HG03439 (cell line): ENCODE measurements around the gene VKORC1L1.
"Not testable (repeated sequence)": the region's sequence is repeated elsewhere in the genome, so short reads cannot be mapped to it uniquely, and the experiment has no call there.

ENCODE experiments used
- ATAC-seq: cut with Tn5 transposase; IDR thresholded peaks from one replicate; pipeline ENCODE4 v1.9.1; 2021; ENCODE audit warnings: mild to moderate bottlenecking, moderate library complexity; ENCODE audit not compliant: unreplicated experiment

Gene VKORC1L1

GRCh38 chr7:65872776-65873581 is at the start of gene VKORC1L1:
TSS of gene VKORC1L1 (plus strand) at chr7:65873074. CDS start at chr7:65873372, 298 bp downstream.
- peak; percentile 83 for ATAC-seq

DNA sequence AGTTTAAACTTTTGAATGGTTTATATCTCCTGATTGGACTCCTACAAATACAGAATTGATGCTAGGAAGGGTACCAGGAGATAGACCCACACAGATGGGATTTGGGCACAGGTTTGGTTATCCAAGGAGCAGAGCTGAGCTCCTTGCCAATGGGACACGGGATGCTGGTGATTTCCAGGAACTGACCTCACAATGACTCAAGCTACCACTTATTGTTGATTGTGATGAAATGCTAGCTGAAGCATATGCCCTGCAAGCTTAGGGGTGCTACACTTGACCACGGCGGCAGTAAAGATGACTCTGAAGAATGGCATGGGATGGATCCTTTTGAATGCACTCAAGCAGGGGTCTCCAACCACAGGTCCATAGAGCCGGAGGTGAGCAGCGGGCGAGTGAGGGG is 45.5 kb upstream of the VKORC1L1 start:
- ATAC-seq, result no peak

- no peak for ATAC-seq
Observed at GRCh38 chr7:65832281-65832680, 40.6 kb upstream of the VKORC1L1 start.

DNA sequence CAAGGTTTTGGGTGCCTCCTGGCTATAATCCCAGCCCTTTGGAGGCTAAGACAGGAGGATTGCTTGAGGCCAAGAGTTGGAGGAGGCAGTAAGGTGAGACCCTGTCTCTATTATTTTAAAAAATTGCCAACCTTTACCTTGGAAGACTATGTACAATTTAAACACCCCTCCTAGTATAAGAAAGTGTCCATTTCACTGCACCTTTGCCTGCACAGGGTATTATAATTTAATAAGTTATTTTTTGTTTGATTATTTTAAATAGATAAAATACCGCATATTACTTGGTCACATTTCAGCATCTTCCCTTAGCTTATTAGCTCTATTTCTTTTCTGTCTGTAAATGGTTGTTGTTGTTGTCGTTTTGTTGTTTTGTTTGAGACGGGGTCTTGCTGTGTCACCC is 36.2 kb upstream of the VKORC1L1 start:
- ATAC-seq, result not testable (repeated sequence)

GRCh38 chr7:65837541-65837956 is 35.3 kb upstream of the VKORC1L1 start:
- ATAC-seq, result not testable (repeated sequence)

GRCh38 chr7:65839846-65840245 is 33.0 kb upstream of the VKORC1L1 start:
- no peak for ATAC-seq

- ATAC-seq, result no peak
Observed at GRCh38 chr7:65840446-65840845, 32.4 kb upstream of the VKORC1L1 start.

- ATAC-seq, result not testable (repeated sequence)
Observed at GRCh38 chr7:65843616-65844015, 29.3 kb upstream of the VKORC1L1 start.

GRCh38 chr7:65846008-65846570 is 26.8 kb upstream of the VKORC1L1 start:
- ATAC-seq, result no peak

- not testable (repeated sequence) for ATAC-seq
Observed at GRCh38 chr7:65853426-65853825, 19.4 kb upstream of the VKORC1L1 start.

DNA sequence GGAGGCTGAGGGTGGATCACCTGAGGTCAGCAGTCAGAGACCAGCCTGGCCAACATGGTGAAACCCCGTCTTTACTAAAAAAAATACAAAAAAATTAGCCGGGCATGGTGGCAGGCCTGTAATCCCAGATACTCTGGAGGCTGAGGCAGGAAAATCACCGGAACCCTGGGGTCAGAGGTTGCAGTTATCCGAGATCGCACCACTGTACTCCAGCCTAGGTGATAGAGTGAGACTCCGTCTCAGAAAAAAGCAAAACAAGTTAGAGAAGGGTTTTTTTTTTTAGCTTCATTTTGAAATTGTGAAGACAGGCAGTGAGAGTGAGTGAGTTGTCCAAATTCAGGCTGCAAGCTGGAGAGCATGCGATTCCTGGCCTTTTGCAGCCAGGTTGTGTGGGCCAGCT is 19.0 kb upstream of the VKORC1L1 start:
- ATAC-seq, result not testable (repeated sequence)

GRCh38 chr7:65857321-65857894 is 15.5 kb upstream of the VKORC1L1 start:
- not testable (repeated sequence) for ATAC-seq

DNA sequence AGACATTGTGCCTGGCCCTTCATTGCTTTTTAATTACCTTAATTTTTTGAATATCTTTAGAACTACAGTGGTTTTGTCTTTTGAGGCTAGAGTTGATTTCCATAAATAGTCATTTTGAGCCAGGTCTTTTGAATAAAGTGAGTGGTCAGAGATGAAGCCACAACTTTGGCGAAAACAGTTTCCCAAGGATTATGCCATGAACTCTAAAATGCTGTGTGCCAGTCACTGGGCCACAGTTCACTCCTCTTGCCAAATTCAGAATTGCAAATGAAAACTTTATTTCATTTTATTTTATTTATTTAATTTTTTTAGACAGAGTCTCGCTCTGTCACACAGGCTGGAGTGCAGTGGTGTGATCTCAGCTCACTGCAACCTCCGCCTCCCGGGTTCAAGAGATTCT is 14.2 kb upstream of the VKORC1L1 start:
- ATAC-seq, result not testable (repeated sequence)

DNA sequence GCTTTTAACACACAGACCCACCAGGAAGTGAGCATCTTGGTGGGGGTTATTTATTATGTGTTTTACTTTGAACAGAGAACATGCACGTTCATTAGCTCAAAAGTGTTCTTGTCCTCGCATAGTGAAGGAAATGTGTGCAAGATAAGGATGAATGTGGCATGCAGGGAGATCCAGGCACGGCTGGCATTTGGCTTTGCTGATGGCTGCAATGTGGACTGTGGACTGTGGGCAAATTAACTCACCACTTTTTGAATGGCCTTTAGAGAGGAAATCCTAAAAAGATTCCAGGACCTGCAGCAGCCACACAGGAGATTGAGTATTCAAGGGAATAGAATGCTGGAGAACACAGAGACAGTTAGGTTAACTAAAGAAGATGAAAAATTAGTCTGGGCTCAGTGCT is 6.6 kb upstream of the VKORC1L1 start:
- ATAC-seq, result not testable (repeated sequence)

DNA sequence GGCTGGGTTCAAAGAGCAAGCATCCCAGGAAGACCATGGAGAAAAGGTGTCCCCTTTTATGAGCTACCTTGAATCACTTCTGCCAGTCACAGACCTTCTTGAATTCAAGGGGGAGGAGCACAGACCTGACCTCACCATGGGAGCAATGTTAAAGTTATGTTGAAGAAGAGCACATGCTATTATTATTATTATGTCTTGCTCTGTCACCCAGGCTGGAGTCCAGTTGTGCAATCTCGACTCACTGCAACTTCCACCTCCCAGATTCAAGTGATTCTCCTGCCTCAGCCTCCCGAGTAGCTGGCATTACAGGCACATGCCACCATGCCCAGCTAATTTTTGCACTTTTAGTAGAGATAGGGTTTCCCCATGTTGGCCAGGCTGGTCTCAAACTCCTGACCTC is 5.2 kb upstream of the VKORC1L1 start:
- not testable (repeated sequence) for ATAC-seq

DNA sequence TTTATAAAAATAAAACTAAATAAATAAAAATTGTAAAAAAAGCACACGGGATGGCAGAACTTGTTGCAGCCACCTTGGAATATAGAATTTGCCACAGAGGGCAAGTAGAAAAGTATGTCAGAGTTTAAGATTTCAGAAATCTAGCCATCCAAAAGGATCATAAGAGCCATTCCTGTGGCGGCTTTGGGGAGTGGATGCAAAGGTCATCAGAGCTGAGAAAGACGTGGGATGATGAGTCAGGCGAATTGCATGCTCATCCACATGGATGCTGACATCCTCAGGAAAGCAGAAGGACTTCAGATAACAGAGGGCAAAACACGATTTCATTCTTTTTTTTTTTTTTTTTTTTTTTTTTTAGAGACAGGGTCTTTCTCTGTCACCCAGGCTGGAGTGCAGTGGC is 3.6 kb upstream of the VKORC1L1 start:
- ATAC-seq, result not testable (repeated sequence)

DNA sequence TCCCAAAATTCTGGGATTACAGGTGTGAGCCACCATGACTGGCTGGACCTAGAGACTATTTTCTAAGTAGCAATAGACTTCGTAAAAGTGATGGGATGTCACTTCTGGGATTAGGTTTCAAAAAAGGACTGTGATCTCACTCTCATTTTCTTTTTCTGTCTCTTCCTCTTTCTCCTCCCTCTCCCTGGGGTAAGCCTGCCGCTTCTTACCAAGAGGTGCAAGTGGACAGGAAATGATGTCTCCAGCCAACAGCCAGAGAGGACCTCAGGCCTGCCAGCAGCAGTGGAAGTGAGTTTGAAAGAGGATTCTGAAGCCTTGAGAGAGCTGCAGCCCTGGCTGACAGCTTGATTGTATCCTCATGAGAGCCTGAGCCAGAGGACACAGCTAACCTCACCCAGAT is 1.4 kb upstream of the VKORC1L1 start:
- not testable (repeated sequence) for ATAC-seq

- ATAC-seq, result peak; percentile 24
Observed at GRCh38 chr7:65873582-65874193, 814 bp downstream of the VKORC1L1 start.

DNA sequence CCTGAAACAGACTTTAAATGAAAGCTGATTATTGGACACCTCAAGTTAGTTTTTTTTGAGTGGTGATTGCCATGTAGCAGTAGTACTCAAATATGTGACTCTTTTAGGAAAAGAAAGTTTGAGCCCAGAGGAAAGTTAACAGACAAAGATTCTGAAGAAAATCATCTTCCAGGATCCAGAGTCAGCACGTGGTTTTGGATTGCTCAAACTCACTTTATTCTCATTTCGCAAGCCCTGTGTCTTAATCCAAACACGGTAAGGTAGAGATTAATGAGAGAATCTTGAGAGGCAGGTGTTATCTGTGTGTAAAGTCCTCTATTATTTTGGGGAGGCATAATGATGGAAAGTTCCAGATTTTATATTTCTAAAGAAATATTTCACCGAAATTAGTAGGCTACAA is 2.8 kb downstream of the VKORC1L1 start:
- ATAC-seq, result not testable (repeated sequence)

- not testable (repeated sequence) for ATAC-seq
Observed at GRCh38 chr7:65879292-65880153, 6.6 kb downstream of the VKORC1L1 start.

DNA sequence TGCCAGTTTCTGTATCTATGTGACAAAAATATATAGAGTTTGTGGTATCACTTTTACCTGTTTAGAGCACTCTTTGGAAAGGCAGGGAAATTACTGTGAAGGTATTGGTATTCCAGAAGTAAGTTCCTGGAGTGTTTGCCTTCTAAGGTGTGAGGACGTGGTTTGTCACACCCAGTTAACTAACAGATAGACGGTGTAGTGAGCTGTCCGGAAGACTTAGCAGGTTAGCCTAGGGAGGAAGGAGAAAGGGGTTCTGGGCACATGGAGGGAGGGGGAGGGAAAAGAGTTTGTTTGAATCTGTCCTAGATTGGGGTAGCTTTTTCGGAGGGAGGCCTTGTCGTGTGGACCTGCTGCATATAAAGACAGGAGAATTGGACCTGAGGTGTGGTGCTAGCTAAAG is 7.4 kb downstream of the VKORC1L1 start:
- ATAC-seq, result not testable (repeated sequence)
